Colonic mucosa (tissue), 4 donors: ENCODE measurements around the gene HLA-DRB5. TPM values are rescaled to one million over a fixed set of nuclear protein-coding genes. Genes with fewer than 3 reads are reported as not detected.
"Not testable (repeated sequence)": the region's sequence is repeated elsewhere in the genome, so short reads cannot be mapped to it uniquely, and the experiment has no call there.

ENCODE experiments used
- DNase-seq: peaks from one replicate; pipeline ENCODE4 v3.0.0-alpha.2; 2020
- H3K27ac ChIP-seq: fragments of 200-600 bp; one replicate; pipeline ENCODE4 v1.8.0; 2021
- H3K27me3 ChIP-seq: fragments of 200-600 bp; one replicate; pipeline ENCODE4 v1.8.0; 2021
- H3K36me3 ChIP-seq: fragments of 200-600 bp; one replicate; pipeline ENCODE4 v1.8.0; 2021
- H3K4me1 ChIP-seq: fragments of 200-600 bp; one replicate; pipeline ENCODE4 v1.8.0; 2021; ENCODE audit warnings: mild to moderate bottlenecking
- H3K4me3 ChIP-seq: fragments of 200-600 bp; one replicate; pipeline ENCODE4 v1.8.0; 2021
- H3K9ac ChIP-seq, 2 donors: one replicate each; pipeline ENCODE4 v1.7.0; 2013; ENCODE audit warnings: control low read depth in 2 of 2, low read depth in 2 of 2, low read length in 2 of 2
- H3K9me3 ChIP-seq: fragments of 200-600 bp; one replicate; pipeline ENCODE4 v1.8.0; 2021
- intact Hi-C: fragments of 100-400 bp; cut with DNase I; formaldehyde crosslinking; loops from one replicate; pipeline ENCODE4 v1.14.1; 2022
- total RNA-seq, 2 donors: library from RNA; stranded (reverse); fragmentation: NEBNext Ultra II Directional in 1 of 2; extraction: Animal tissue kit (Norgen Biotek cat#: 25700) in 1 of 2; gene quantifications; one replicate each; pipeline ENCODE4 v1.2.1, GENCODE V29; 2021
- TF ChIP-seq, protein P1 (sequence below): fragments of 200-600 bp; IDR thresholded peaks from one replicate; pipeline ENCODE4 v1.8.0; 2022; ENCODE audit warnings: antibody characterized with exemption, mild to moderate bottlenecking
- donor health status: healthy.
- donor health status: DM: no; HTN: no; CAD: no.
- donor health status: DM: no; HTN: no; CAD: no.

HLA-DRB5 gene
- 10 to 100 TPM in 1 of 2 donors, 1 to 10 TPM in 1; 4.8 to 26.7 TPM for total RNA-seq

DNA sequence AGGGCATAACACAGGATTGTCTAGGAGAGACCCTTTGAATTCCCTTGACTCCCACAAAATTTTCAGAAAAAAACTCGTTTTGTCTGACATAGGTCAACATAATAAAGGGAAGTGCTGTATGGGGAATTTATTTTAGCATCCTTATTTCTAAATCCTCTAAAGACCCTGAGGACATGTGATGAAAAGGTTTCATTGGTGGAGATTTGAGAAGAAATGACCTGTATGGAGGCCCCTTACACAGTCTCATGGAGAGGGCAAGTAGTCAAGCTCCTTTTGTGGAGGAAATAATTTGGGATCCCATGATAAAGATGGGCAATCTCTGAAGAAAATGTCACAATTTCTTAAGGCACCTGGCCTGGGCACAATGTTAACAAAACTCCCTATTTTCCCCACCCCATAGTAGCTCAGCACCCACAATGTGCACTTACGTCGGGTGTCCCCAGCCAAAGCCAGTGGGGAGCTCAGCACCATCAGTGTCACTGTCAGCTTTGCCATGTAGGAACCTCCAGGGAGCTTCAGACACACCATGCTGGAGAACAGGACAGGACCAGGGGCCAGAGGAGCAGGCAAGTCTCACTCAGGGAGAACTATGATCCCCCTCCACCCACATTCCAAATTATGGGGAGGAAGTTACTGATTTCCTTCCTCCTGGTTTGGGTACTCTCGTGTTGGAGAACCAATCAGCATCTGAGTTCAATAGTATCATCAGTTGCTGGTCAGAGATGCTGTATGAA lies at the start of gene HLA-DRB5:
Gene HLA-DRB5, minus strand, starts transcription at position 591 of the 734 bp plus-strand sequence. Its CDS starts 63 bp downstream, at position 528.
- no peaks in the 10 kb centered on the region for H3K9me3 ChIP-seq
- H3K9ac ChIP-seq, result no peak within 1 kb of the TSS
- no peaks in the 10 kb centered on the region for H3K36me3 ChIP-seq
- no peaks in the 10 kb centered on the region for H3K27me3 ChIP-seq
- no peak within 1 kb of the TSS for H3K27ac ChIP-seq
- no peak for DNase-seq
- TF ChIP-seq, protein P1, sequence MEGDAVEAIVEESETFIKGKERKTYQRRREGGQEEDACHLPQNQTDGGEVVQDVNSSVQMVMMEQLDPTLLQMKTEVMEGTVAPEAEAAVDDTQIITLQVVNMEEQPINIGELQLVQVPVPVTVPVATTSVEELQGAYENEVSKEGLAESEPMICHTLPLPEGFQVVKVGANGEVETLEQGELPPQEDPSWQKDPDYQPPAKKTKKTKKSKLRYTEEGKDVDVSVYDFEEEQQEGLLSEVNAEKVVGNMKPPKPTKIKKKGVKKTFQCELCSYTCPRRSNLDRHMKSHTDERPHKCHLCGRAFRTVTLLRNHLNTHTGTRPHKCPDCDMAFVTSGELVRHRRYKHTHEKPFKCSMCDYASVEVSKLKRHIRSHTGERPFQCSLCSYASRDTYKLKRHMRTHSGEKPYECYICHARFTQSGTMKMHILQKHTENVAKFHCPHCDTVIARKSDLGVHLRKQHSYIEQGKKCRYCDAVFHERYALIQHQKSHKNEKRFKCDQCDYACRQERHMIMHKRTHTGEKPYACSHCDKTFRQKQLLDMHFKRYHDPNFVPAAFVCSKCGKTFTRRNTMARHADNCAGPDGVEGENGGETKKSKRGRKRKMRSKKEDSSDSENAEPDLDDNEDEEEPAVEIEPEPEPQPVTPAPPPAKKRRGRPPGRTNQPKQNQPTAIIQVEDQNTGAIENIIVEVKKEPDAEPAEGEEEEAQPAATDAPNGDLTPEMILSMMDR, result no peak
- H3K4me1 ChIP-seq, result no peaks in the 10 kb centered on the region
- intact Hi-C loops, result loop anchor here (10.0 kb wide), 1 partner anchor 55 kb away; the partner anchor contains the start of gene HLA-DRB1
- H3K4me3 ChIP-seq, result no peak within 1 kb of the TSS

DNA sequence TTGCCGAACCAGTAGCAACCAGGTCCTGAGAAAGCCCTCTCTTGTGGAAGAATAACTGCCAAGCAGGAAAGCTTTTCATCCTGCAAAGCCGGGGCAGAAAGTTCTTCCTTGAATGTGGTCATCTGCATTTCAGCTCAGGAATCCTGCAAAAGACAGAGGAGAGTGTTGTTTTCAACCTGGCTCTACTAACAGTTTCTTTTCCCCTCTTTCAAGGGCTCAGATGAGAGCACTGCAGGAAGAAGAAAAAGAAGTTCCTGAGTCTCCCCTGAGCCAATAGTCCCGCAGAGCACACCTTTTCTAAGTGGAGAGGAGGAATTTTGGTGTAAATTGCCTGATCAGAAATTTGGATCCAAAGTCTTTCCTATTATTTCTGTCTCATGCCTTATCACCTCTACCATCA lies 48.9 kb upstream of the HLA-DRB5 start:
- no peak for DNase-seq
- H3K9ac ChIP-seq, result no peak overlapping the region
- TF ChIP-seq, protein P1, result no peak
- H3K4me1 ChIP-seq, result no peaks in the 10 kb centered on the region
- H3K27me3 ChIP-seq, result no peaks in the 10 kb centered on the region
- no peak overlapping the region for H3K27ac ChIP-seq
- H3K9me3 ChIP-seq, result no peaks in the 10 kb centered on the region
- intact Hi-C loops, result no loop called here
- H3K36me3 ChIP-seq, result no peaks in the 10 kb centered on the region
- no peak overlapping the region for H3K4me3 ChIP-seq

DNA sequence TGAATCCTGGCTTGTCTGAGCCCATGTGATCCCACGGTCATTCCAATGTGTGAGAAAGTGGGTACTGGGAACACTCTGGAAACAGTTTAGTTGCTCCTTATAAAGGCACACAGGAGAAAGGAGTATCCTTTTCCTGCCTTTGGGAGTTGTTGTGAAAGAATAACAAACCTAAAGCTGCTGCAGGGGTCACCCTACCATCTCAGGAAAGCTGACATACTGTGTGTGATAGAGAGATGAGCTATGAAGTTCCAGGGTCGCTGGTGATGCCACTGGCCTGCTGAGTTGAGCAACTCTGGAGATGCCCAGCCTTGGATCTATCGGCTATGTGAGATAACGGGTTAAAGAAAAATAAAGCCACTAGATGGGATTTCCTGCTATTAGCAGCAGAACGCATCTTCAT lies 47.4 kb upstream of the HLA-DRB5 start:
- H3K4me3 ChIP-seq, intact Hi-C loops, H3K27ac ChIP-seq, H3K9me3 ChIP-seq, H3K27me3 ChIP-seq, H3K36me3 ChIP-seq, H3K9ac ChIP-seq, DNase-seq, H3K4me1 ChIP-seq: not testable (repeated sequence)

DNA sequence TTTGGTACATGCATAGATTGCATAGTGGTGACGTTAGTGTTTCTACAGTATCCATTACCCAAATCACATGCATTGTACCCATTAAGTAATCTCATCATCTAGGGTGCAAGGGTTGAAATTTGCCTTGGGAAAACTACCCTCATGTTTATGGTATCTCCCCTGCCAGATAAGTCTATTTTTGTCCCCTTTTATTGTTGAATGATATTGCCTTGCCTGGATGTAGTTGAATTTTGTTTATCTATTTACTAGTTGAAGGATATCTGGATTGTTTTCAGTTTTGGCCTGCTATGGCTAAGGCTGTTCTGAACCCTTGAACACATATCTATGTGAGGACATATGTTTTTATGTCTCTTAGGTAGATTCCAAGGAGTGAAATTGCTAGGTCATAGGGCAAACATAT lies 46.2 kb upstream of the HLA-DRB5 start:
- no peaks in the 10 kb centered on the region for H3K27me3 ChIP-seq
- TF ChIP-seq, protein P1, result no peak
- no peak for DNase-seq
- H3K27ac ChIP-seq, result no peak overlapping the region
- no peak overlapping the region for H3K4me3 ChIP-seq
- H3K36me3 ChIP-seq, result no peaks in the 10 kb centered on the region
- intact Hi-C loops, result no loop called here
- H3K9ac ChIP-seq, result no peak overlapping the region
- no peaks in the 10 kb centered on the region for H3K9me3 ChIP-seq
- no peaks in the 10 kb centered on the region for H3K4me1 ChIP-seq

DNA sequence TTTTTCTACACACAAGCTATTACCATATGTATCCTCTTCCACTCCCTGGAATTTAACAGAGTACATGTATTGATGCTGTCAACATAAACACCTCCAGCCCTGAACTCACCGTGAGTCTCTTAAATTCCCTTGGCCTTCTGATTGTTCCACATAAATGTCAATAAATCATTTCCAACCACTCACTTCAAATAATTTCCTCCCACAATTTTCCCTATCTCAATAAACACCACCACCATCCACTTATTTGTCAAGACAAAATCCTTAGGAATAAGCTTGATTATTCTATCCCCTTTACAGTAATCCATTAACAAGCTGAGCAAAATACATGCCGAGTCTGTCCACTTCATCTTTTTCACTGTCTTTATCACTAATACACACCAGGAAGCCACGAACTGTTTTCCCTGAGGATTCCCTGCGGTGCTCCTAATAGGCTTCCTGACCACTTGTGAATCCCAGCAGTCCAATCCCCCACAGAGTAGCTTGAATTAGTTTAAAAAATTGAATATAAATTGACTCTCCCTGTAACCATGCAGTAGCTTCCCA lies 40.3 kb upstream of the HLA-DRB5 start:
- Histone ChIP-seq H3K4me3 (no peak overlapping the region), H3K9me3 (no peaks in the 10 kb centered on the region), H3K27ac (no peak overlapping the region), H3K4me1 (no peaks in the 10 kb centered on the region), H3K9ac (no peak overlapping the region), H3K27me3 (no peaks in the 10 kb centered on the region), H3K36me3 (no peaks in the 10 kb centered on the region)
- no peak for DNase-seq
- intact Hi-C loops, result no loop called here
- TF ChIP-seq, protein P1, result no peak

DNA sequence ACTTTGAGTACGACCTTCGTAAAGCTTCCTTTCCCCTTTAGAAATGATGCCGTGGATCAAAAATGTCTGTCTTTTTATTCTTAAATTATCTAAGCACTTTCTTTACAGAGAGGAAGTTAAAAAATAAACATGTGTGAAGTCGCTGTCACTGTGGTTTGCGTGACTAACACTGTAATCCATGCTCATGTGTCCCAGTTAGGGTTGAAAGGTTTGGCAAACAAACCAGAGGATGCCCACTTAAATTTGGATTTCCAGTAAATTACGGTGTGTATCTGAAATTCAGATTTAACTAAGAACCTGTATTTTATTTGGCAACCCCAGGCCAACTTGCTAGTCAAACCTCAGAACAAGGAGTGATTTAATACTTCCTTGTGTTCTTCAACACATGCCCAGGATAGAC lies 38.5 kb upstream of the HLA-DRB5 start:
- intact Hi-C loops, result no loop called here
- Histone ChIP-seq H3K36me3 (no peaks in the 10 kb centered on the region), H3K9me3 (no peaks in the 10 kb centered on the region), H3K4me3 (no peak overlapping the region), H3K9ac (no peak overlapping the region), H3K4me1 (no peaks in the 10 kb centered on the region), H3K27ac (no peak overlapping the region), H3K27me3 (no peaks in the 10 kb centered on the region)
- DNase-seq, result no peak
- TF ChIP-seq, protein P1, result no peak
